Measurements from ENCODE around the gene TPSG1.

TPSG1 gene

DNA sequence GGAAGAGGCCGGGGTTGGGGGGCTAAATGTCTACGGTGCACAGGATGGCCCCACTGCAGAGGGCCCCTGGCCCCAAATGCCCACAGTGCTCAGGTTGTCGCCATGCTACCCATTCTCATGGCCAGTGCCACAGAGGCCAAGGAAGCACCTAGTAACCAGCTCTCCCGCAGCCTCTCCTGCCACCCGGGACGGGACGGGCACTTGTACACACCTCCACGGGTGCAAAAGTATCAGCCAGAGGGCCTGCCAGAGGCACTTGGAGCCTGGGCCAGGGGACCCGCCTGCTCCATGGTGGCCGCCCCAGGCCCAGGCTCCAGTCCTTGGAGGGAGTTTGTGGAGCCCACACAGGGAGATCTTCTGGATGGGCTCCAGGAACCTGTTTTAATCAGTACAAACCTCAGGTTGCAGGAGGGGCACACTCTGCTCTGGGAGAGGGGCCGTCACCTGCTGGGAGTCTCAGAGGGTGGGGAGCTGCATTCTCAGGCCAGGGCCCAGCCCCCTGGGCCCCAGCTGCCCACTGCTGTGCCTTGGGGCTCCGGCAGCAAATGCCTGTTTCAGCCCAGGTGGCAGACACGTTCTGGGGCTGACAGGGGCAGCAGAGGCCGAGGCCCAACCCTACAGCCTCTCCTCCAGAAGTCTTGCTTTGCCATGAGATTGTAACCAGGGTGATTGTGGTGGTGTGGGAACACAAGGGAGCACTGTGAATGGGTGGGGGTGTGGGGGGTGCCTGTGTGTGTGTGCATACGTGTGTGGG, 38.7 kb upstream of the TPSG1 start:
- Histone ChIP-seq H3K27ac (ENCODE audit: insufficient read depth, low read depth, low read length, poor library complexity, severe bottlenecking) (no peak overlapping the region), H3K27me3 (ENCODE audit: control insufficient read depth, insufficient read depth, low read length, poor library complexity, severe bottlenecking) (peaks cover 45% of the 10 kb centered on the region), H3K4me3 (ENCODE audit: insufficient read depth, low read depth, low read length) (no peak overlapping the region), H3K36me3 (ENCODE audit: control insufficient read depth, insufficient read depth, low read length) (no peaks in the 10 kb centered on the region), H3K9me3 (ENCODE audit: control insufficient read depth, low read length) (no peaks in the 10 kb centered on the region), H3K4me1 (ENCODE audit: control insufficient read depth, insufficient read depth, low read length) (peaks cover 4% of the 10 kb centered on the region)
- WGBS, 2 experiments = 87 to 90% methylated on average over 15 of the region's 15 CpGs

DNA sequence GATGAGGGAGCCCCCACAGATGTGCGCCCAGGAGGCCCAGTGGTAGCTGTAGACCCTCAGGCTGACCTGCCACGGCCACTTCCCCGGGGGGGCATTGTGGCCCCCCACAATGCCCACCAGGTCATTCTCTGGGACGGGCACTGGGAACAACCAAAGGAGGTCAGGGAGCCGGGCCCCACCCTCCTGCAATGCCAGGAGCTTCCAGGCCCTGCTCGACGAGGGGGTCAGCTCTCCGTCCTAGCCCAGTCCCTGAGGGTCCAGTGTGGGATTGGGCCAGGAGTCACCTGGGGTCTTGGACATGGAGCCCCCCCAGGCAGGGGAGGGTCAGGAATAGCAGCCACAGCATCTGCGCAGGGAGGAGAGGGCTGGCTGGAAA, 37.8 kb upstream of the TPSG1 start:
- H3K9me3 ChIP-seq (ENCODE audit: control insufficient read depth, low read length) = no peaks in the 10 kb centered on the region
- 93 to 94% methylated on average over 9 of the region's 9 CpGs for WGBS, 2 experiments
- peaks cover 47% of the 10 kb centered on the region for H3K27me3 ChIP-seq (ENCODE audit: control insufficient read depth, insufficient read depth, low read length, poor library complexity, severe bottlenecking)
- no peaks in the 10 kb centered on the region for H3K36me3 ChIP-seq (ENCODE audit: control insufficient read depth, insufficient read depth, low read length)
- peaks cover 5% of the 10 kb centered on the region for H3K4me1 ChIP-seq (ENCODE audit: control insufficient read depth, insufficient read depth, low read length)
- H3K4me3 ChIP-seq (ENCODE audit: insufficient read depth, low read depth, low read length) = no peak overlapping the region
- no peak overlapping the region for H3K27ac ChIP-seq (ENCODE audit: insufficient read depth, low read depth, low read length, poor library complexity, severe bottlenecking)

DNA sequence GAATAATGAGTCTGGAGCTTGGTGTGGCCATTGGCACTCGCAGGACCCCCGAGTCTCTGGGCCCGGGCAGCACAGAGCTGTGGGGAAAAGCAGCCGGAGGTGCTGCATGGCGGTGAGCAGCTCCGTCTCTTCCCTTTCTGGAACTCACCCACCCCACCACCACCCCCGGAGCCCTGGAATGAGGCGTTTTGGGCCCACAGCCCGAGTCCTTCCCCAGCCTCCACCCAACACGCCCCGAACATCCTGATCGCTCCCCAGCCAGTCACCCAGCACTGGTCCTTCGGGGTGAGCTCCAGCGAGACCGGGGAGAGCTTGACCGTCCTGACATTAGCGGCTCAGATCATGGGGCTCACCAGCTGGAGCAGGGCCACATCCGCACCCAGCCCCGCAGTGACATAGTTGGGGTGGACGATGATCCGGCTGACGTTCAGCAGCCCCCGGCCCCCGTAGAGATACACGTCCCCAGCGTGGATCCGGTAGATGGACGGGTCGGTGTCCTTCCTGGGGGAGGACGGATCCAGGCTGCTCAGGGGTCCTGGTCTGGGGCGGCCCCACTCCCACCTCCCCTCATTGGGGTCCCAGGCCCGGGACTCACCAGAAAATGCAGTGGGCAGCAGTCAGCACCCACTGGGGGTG, 37.3 kb upstream of the TPSG1 start:
- H3K4me1 ChIP-seq (ENCODE audit: control insufficient read depth, insufficient read depth, low read length) = peaks cover 5% of the 10 kb centered on the region
- no peak overlapping the region for H3K27ac ChIP-seq (ENCODE audit: insufficient read depth, low read depth, low read length, poor library complexity, severe bottlenecking)
- no peak overlapping the region for H3K4me3 ChIP-seq (ENCODE audit: insufficient read depth, low read depth, low read length)
- 92 to 94% methylated on average over 32 of the region's 32 CpGs for WGBS, 2 experiments
- H3K27me3 ChIP-seq (ENCODE audit: control insufficient read depth, insufficient read depth, low read length, poor library complexity, severe bottlenecking) = peaks cover 47% of the 10 kb centered on the region
- no peaks in the 10 kb centered on the region for H3K9me3 ChIP-seq (ENCODE audit: control insufficient read depth, low read length)
- H3K36me3 ChIP-seq (ENCODE audit: control insufficient read depth, insufficient read depth, low read length) = no peaks in the 10 kb centered on the region

DNA sequence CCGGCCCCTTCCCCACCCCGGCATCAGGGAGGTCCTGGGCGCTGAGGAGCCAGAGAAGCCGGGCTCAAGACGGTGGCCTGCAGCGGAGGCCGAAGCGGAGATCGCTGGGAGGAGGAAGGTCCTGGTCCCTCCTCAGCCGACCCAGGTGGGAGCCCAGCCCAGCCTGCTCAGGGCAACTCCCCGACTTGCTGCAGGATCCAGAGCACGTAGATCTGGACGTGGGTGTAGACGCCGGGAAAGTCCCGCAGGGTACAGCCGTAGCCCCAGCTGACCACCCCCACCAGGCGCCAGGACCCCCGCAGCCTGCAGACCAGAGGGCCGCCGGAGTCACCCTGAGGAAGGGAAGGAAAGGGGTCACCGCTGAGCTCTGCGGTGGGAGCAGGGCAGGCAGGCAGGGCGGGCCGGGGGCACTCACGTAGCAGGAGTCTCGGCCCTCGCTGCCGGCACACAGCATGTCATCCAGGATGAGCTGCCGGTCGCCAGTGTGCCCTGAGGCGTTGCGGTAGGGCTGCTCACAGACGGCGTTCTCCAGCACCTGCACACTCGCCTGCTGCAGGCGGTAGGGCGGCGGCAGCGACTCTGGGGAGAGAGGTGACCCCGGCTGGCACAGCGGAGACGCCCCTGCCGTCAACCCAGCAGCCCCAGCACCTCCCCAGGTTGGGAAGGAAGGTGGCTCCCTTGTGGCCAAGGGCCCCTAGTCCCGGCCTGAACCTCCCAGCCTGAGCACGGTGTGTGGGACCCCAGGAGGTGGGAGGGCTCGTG, 36.2 kb upstream of the TPSG1 start:
- Histone ChIP-seq H3K4me1 (ENCODE audit: control insufficient read depth, insufficient read depth, low read length) (peaks cover 5% of the 10 kb centered on the region), H3K27me3 (ENCODE audit: control insufficient read depth, insufficient read depth, low read length, poor library complexity, severe bottlenecking) (peaks cover 47% of the 10 kb centered on the region), H3K9me3 (ENCODE audit: control insufficient read depth, low read length) (no peaks in the 10 kb centered on the region), H3K27ac (ENCODE audit: insufficient read depth, low read depth, low read length, poor library complexity, severe bottlenecking) (no peak overlapping the region), H3K4me3 (ENCODE audit: insufficient read depth, low read depth, low read length) (no peak overlapping the region), H3K36me3 (ENCODE audit: control insufficient read depth, insufficient read depth, low read length) (no peaks in the 10 kb centered on the region)
- 49 to 50% methylated on average over 47 of the region's 47 CpGs for WGBS, 2 experiments

DNA sequence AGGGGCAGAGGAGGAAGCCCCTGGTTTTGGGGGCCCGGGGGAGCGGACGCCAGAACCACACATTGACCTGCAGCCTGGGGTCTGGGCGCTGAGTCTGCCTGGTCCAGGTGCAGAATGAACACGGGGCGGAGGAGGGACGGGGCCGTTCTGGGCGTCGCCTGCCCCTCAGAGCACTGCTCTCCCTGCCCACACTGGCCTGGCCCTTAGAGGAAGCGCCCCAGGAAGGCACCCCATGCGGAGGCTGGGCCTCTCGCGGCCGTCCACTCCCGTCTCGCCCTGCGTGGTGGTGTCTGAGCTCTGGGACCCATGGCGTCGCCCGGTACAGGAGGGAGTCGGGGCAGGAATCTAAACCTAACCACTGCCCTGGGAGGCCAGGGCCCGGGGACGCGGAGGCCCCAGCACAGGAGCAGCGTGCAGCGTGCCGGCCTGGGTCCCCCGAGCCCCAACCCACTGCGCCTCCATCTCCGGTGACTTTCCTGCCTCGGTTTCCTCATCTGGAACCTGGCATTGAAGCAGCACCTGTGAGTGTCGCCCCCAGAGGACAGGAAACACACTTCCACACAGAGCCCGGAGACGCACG, 35.1 kb upstream of the TPSG1 start:
- H3K36me3 ChIP-seq (ENCODE audit: control insufficient read depth, insufficient read depth, low read length) = no peaks in the 10 kb centered on the region
- H3K27me3 ChIP-seq (ENCODE audit: control insufficient read depth, insufficient read depth, low read length, poor library complexity, severe bottlenecking) = peaks cover 44% of the 10 kb centered on the region
- no peak overlapping the region for H3K4me3 ChIP-seq (ENCODE audit: insufficient read depth, low read depth, low read length)
- H3K27ac ChIP-seq (ENCODE audit: insufficient read depth, low read depth, low read length, poor library complexity, severe bottlenecking) = no peak overlapping the region
- no peaks in the 10 kb centered on the region for H3K9me3 ChIP-seq (ENCODE audit: control insufficient read depth, low read length)
- peaks cover 5% of the 10 kb centered on the region for H3K4me1 ChIP-seq (ENCODE audit: control insufficient read depth, insufficient read depth, low read length)
- WGBS, 2 experiments = 87 to 88% methylated on average over 36 of the region's 36 CpGs

DNA sequence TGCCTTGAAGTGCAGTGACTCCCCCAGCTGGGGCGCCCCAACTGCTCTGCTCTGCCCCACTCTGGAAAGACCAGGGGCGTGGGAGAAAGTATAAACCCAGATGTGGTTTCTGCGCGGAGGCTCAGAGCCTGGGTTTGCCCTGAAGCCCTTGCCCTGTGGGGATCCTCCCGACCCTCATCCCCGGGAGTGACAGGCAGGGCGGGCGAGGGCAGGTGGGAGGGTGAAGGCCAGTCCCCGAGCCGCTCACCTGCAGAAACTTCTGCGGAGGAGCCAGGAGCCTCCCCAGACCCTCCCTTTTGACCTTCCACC, 34.6 kb upstream of the TPSG1 start:
- H3K9me3 ChIP-seq (ENCODE audit: control insufficient read depth, low read length) = no peaks in the 10 kb centered on the region
- H3K27ac ChIP-seq (ENCODE audit: insufficient read depth, low read depth, low read length, poor library complexity, severe bottlenecking) = no peak overlapping the region
- 59% methylated on average over 11 of the region's 11 CpGs for WGBS, 2 experiments

DNA sequence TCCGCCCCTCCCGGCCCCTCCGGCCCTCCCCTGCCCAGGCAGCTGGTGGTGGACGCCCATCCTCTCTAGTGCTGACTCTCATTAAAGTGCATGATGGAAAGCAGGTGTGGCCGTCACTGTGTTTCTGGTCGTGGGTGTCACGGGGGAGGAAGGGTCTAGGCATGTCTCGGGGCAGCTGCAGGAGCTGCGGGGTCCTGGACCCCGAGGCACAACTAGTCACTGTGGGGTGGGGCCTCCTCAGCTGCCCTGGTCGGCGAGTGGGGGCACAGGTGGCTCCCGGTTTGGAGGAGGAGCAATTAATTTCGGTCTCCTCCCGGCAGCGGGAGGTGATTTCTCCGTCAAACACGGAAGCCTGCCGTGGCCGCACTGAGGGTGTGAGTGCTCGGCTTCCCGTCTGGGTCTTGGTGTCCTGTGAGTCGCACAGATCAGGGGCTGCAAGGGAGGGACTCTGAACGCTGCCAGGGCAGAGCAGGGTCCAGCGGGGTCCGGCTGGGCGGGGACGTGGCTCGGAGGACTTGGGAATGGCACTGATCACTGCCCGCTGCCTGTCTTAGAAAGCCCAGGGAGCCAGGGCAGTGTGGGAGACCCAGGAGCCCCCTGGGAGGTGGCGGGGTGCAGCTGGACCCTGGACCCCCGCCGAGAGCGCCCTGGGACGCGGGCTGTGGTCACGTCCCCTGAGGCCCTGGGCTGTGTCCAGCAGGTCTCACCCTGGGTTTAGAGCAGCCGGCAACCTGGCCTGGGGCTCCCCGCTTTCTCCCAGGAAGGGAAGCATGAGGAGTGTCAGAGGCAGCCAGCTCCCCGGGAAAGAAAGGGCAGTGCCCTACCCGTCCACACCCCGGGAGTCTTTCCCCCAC, 34.1 kb upstream of the TPSG1 start:
- Histone ChIP-seq H3K4me1 (ENCODE audit: control insufficient read depth, insufficient read depth, low read length) (peaks cover 5% of the 10 kb centered on the region), H3K4me3 (ENCODE audit: insufficient read depth, low read depth, low read length) (no peak overlapping the region), H3K36me3 (ENCODE audit: control insufficient read depth, insufficient read depth, low read length) (no peaks in the 10 kb centered on the region), H3K9me3 (ENCODE audit: control insufficient read depth, low read length) (no peaks in the 10 kb centered on the region), H3K27me3 (ENCODE audit: control insufficient read depth, insufficient read depth, low read length, poor library complexity, severe bottlenecking) (peaks cover 44% of the 10 kb centered on the region), H3K27ac (ENCODE audit: insufficient read depth, low read depth, low read length, poor library complexity, severe bottlenecking) (no peak overlapping the region)
- 41 to 43% methylated on average over 42 of the region's 42 CpGs for WGBS, 2 experiments

More for the DNA sequence above, 34.6 kb upstream of the TPSG1 start:
- Histone ChIP-seq H3K4me3 (ENCODE audit: insufficient read depth, low read depth, low read length) (no peak overlapping the region), H3K4me1 (ENCODE audit: control insufficient read depth, insufficient read depth, low read length) (peaks cover 5% of the 10 kb centered on the region), H3K27me3 (ENCODE audit: control insufficient read depth, insufficient read depth, low read length, poor library complexity, severe bottlenecking) (peaks cover 44% of the 10 kb centered on the region), H3K36me3 (ENCODE audit: control insufficient read depth, insufficient read depth, low read length) (no peaks in the 10 kb centered on the region)

DNA sequence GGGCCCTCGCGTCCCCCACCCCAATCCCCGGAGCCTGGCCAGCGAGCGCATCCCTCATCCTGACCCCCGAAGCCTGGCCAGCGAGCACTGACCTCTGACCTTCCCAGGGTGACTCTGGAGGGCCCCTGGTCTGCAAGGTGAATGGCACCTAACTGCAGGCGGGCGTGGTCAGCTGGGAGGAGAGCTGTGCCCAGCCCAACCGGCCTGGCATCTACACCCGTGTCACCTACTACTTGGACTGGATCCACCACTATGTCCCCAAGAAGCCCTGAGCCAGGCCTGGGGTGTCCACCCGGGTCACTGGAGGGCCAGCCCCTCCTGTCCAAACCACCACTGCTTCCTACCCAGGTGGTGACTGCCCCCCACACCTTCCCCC, 33.1 kb upstream of the TPSG1 start:
- Histone ChIP-seq H3K27ac (ENCODE audit: insufficient read depth, low read depth, low read length, poor library complexity, severe bottlenecking) (no peak overlapping the region), H3K4me1 (ENCODE audit: control insufficient read depth, insufficient read depth, low read length) (peaks cover 5% of the 10 kb centered on the region), H3K36me3 (ENCODE audit: control insufficient read depth, insufficient read depth, low read length) (no peaks in the 10 kb centered on the region), H3K27me3 (ENCODE audit: control insufficient read depth, insufficient read depth, low read length, poor library complexity, severe bottlenecking) (peaks cover 45% of the 10 kb centered on the region), H3K9me3 (ENCODE audit: control insufficient read depth, low read length) (no peaks in the 10 kb centered on the region), H3K4me3 (ENCODE audit: insufficient read depth, low read depth, low read length) (no peak overlapping the region)
- 88 to 89% methylated on average over 12 of the region's 12 CpGs for WGBS, 2 experiments

DNA sequence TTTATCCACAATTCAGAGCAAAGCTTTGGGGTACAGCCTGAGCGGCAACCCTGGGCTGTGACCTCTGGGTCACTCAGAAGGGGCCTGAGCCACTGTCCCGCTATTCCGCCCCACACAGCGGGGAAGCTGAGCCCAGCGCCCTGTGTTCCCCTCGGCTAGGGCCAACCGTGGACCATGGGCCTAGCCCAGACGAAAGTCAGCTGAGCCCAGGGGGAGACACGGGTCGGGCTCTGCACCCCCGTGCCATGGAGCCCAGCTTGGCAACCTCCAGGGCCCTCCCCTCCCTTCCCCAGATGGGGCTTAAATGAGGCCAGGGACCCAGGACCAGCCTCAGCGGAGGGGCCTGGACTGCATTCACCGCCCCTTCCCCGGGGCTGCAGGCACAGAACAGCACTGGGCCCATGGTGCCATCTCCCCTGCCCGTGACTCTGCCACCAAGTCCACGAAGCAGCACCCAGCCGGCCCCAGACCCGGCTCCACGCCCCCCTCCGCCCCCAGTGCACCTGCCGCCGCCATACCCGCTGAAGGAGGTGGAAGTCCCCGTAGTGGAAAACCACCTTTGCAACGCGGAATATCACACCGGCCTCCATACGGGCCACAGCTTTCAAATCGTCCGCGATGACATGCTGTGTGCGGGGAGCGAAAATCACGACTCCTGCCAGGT, 32.6 kb upstream of the TPSG1 start:
- WGBS, 2 experiments = 88 to 89% methylated on average over 34 of the region's 34 CpGs
- Histone ChIP-seq H3K36me3 (ENCODE audit: control insufficient read depth, insufficient read depth, low read length) (no peaks in the 10 kb centered on the region), H3K27me3 (ENCODE audit: control insufficient read depth, insufficient read depth, low read length, poor library complexity, severe bottlenecking) (peaks cover 48% of the 10 kb centered on the region), H3K4me1 (ENCODE audit: control insufficient read depth, insufficient read depth, low read length) (peaks cover 5% of the 10 kb centered on the region), H3K4me3 (ENCODE audit: insufficient read depth, low read depth, low read length) (no peak overlapping the region), H3K27ac (ENCODE audit: insufficient read depth, low read depth, low read length, poor library complexity, severe bottlenecking) (no peak overlapping the region), H3K9me3 (ENCODE audit: control insufficient read depth, low read length) (no peaks in the 10 kb centered on the region)

Measured in ectodermal cell (in vitro differentiated cells).